ENCODE data around the gene RAMP2.

The RAMP2 gene

DNA sequence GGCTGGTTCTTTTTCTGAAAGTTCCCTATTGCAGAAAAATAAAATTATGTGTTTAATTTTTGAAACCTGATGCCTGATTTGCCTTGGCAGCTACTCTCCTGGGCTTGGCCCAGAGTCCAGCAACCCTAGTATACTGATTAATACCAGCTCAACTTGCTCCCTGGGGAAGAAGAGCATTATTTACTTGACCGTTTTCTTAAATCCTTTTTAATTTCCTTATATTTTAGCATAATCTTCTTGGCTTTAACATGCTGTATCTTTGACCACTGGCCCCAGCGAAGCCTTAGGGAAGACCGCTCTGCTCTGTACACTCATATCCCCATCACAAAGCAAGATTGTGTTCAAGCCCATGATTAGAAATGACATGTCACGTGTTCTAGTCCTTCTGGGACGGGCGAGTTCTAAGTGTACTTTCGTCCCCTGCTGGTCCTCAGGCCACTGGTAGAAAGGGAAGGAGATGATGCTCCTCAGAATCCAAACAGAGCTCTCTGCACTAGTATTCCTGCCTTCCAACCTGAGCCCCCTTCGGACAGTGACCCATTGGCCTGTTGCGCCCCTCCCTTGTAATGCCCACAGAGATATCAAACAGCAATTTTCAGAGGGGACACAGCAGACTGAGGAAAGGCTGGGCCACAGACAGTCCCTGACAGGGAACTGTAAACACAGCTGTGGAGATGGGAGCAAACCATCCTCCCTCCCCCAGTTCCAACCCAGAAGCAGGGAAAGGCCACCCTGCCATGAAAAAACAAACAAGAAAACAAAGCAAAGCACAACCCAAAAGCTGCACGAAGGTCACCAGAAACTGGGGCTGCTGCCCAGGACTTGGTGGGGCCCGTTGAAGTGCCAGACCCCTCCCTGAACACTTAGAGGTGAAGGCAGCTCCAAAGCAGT lies 11.9 kb upstream of the RAMP2 start:
- Histone ChIP-seq H3K36me3 (ENCODE audit: control insufficient read depth in 2 of 2, insufficient read depth in 1 of 2, low read length in 2 of 2) (no peaks in the 10 kb centered on the region), H3K4me1 (ENCODE audit: control insufficient read depth, insufficient read depth, low read length) (peaks cover 2% of the 10 kb centered on the region; the same call in 1 of the 2 replicates), H3K4me3 (ENCODE audit: low read depth, low read length) (no peak overlapping the region), H3K9me3 (ENCODE audit: control insufficient read depth, insufficient read depth, low read depth, low read length) (no peaks in the 10 kb centered on the region), H3K27ac (ENCODE audit: extremely low read depth, low read depth, low read length) (no peak overlapping the region)
- ChIA-PET CTCF (interaction anchor here (0.6 to 5.1 kb wide), 8 partner anchors 11 to 171 kb away, joined by 3 to 46 read pairs (median 6); partner anchors contain the start of gene RAMP2), POLR2A (interaction anchor here (0.8 to 1.0 kb wide), 2 partner anchors 18 to 24 kb away, joined by 4 to 5 read pairs; partner anchors contain the start of gene VPS25)
- TF ChIP-seq, protein P1, sequence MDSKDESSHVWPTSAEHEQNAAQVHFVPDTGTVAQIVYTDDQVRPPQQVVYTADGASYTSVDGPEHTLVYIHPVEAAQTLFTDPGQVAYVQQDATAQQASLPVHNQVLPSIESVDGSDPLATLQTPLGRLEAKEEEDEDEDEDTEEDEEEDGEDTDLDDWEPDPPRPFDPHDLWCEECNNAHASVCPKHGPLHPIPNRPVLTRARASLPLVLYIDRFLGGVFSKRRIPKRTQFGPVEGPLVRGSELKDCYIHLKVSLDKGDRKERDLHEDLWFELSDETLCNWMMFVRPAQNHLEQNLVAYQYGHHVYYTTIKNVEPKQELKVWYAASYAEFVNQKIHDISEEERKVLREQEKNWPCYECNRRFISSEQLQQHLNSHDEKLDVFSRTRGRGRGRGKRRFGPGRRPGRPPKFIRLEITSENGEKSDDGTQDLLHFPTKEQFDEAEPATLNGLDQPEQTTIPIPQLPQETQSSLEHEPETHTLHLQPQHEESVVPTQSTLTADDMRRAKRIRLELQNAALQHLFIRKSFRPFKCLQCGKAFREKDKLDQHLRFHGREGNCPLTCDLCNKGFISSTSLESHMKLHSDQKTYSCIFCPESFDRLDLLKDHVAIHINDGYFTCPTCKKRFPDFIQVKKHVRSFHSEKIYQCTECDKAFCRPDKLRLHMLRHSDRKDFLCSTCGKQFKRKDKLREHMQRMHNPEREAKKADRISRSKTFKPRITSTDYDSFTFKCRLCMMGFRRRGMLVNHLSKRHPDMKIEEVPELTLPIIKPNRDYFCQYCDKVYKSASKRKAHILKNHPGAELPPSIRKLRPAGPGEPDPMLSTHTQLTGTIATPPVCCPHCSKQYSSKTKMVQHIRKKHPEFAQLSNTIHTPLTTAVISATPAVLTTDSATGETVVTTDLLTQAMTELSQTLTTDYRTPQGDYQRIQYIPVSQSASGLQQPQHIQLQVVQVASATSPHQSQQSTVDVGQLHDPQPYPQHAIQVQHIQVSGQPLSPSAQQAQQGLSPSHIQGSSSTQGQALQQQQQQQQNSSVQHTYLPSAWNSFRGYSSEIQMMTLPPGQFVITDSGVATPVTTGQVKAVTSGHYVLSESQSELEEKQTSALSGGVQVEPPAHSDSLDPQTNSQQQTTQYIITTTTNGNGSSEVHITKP (tag by site-specific recombination; IDR thresholded peaks at IDR 0.05): peak; percentile 47; the same call in 1 of the 2 replicates
- TF ChIP-seq ZNF37A (tag by site-specific recombination; IDR thresholded peaks at IDR 0.05): no peak
- no peak for TF ChIP-seq ZNF292 (tag by site-specific recombination; IDR thresholded peaks at IDR 0.05; ENCODE audit: borderline replicate concordance, low read depth)

DNA sequence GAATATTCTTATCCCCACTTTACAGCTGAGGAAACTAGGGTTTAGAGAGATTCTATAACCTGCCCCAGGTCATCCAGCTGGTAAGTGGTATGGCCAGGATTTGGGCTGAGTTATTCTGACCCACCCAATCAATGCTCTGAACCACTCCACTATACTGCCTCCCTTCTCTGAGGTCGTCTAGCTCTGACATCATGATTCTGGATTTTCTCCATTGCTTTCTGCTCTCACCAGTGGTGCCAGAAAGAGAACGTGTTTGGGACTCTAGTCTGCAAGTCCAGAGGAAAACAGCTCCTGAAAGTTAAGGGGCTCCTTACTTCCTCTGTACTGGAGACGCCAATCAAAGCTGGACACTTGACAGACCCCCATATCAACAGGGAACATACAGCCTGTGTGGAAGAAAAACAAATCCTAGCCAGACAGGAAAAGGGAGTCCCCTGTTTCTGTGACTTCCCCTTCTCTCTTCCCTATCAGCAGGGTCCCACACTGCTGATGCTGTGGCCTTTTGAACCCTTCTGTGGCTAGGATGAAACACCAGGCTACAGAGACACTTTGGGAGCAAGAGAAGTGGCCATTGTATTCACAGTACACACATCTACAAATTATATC lies 10.2 kb upstream of the RAMP2 start:
- ChIA-PET POLR2A (interaction anchor here (0.5 to 1.4 kb wide), 3 partner anchors 30 to 365 kb away, joined by 3 to 5 read pairs (median 3); partner anchors contain the start of genes CNTD1, COA3 and WNK4), CTCF (interaction anchor here (0.6 to 5.1 kb wide), 5 partner anchors 10 to 69 kb away, joined by 3 to 46 read pairs (median 4); partner anchors contain the start of genes RAMP2 and VPS25)

More for the DNA sequence above, 10.2 kb upstream of the RAMP2 start:
- TF ChIP-seq GFI1B (tag by site-specific recombination; IDR thresholded peaks at IDR 0.05) (no peak), ZNF138 (tag by site-specific recombination; IDR thresholded peaks at IDR 0.05; ENCODE audit: borderline replicate concordance) (no peak), KLF9 (tag by site-specific recombination; IDR thresholded peaks at IDR 0.05; ENCODE audit: low read depth) (no peak), ZNF747 (tag by site-specific recombination; IDR thresholded peaks at IDR 0.05) (no peak), ZNF654 (tag by site-specific recombination; IDR thresholded peaks at IDR 0.05; ENCODE audit: low read depth) (no peak), ZNF366 (tag by site-specific recombination; conservative IDR thresholded peaks at IDR 0.05) (no peak), ZNF391 (tag by site-specific recombination; IDR thresholded peaks at IDR 0.05; ENCODE audit: borderline replicate concordance, low read depth) (no peak), ZSCAN23 (tag by site-specific recombination; IDR thresholded peaks at IDR 0.05) (no peak), ZNF155 (tag by site-specific recombination; IDR thresholded peaks at IDR 0.05) (no peak), ZNF121 (tag by site-specific recombination; IDR thresholded peaks at IDR 0.05) (no peak), ZNF549 (tag by site-specific recombination; IDR thresholded peaks at IDR 0.05) (no peak), ZNF37A (tag by site-specific recombination; IDR thresholded peaks at IDR 0.05) (no peak), TCF7L2 (IDR thresholded peaks at IDR 0.05; ENCODE audit: borderline replicate concordance, low read depth, low read length) (no peak), ZNF521 (tag by site-specific recombination; IDR thresholded peaks at IDR 0.05) (no peak), HOXC10 (CRISPR knock-in tag; IDR thresholded peaks at IDR 0.05) (no peak), ZFP69B (tag by site-specific recombination; IDR thresholded peaks at IDR 0.05) (no peak), ZNF558 (tag by site-specific recombination; IDR thresholded peaks at IDR 0.05) (no peak)
- TF ChIP-seq, protein P2, sequence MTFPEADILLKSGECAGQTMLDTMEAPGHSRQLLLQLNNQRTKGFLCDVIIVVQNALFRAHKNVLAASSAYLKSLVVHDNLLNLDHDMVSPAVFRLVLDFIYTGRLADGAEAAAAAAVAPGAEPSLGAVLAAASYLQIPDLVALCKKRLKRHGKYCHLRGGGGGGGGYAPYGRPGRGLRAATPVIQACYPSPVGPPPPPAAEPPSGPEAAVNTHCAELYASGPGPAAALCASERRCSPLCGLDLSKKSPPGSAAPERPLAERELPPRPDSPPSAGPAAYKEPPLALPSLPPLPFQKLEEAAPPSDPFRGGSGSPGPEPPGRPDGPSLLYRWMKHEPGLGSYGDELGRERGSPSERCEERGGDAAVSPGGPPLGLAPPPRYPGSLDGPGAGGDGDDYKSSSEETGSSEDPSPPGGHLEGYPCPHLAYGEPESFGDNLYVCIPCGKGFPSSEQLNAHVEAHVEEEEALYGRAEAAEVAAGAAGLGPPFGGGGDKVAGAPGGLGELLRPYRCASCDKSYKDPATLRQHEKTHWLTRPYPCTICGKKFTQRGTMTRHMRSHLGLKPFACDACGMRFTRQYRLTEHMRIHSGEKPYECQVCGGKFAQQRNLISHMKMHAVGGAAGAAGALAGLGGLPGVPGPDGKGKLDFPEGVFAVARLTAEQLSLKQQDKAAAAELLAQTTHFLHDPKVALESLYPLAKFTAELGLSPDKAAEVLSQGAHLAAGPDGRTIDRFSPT (tag by site-specific recombination; IDR thresholded peaks at IDR 0.05): no peak
- TF ChIP-seq, protein P3, sequence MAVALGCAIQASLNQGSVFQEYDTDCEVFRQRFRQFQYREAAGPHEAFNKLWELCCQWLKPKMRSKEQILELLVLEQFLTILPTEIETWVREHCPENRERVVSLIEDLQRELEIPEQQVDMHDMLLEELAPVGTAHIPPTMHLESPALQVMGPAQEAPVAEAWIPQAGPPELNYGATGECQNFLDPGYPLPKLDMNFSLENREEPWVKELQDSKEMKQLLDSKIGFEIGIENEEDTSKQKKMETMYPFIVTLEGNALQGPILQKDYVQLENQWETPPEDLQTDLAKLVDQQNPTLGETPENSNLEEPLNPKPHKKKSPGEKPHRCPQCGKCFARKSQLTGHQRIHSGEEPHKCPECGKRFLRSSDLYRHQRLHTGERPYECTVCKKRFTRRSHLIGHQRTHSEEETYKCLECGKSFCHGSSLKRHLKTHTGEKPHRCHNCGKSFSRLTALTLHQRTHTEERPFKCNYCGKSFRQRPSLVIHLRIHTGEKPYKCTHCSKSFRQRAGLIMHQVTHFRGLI (tag by site-specific recombination; IDR thresholded peaks at IDR 0.05): no peak
- Histone ChIP-seq H3K9me3 (ENCODE audit: control insufficient read depth, insufficient read depth, low read depth, low read length) (no peaks in the 10 kb centered on the region), H3K4me3 (ENCODE audit: low read depth, low read length) (no peak overlapping the region), H3K27ac (ENCODE audit: extremely low read depth, low read depth, low read length) (no peak overlapping the region), H3K36me3 (ENCODE audit: control insufficient read depth in 2 of 2, insufficient read depth in 1 of 2, low read length in 2 of 2) (no peaks in the 10 kb centered on the region), H3K4me1 (ENCODE audit: control insufficient read depth, insufficient read depth, low read length) (0 out of 2 replicates have a peak, but pooled peaks cover 2% of the 10 kb centered on the region)

All from HEK293 (cell line).